GOT3 (cell line): ENCODE measurements around the gene MTA1.

Source experiments
- DNase-seq: peaks from one replicate; lab custom pipeline; 2025; ENCODE audit warnings: mixed read lengths; lab: John Stamatoyannopoulos, UW

Gene MTA1

DNA sequence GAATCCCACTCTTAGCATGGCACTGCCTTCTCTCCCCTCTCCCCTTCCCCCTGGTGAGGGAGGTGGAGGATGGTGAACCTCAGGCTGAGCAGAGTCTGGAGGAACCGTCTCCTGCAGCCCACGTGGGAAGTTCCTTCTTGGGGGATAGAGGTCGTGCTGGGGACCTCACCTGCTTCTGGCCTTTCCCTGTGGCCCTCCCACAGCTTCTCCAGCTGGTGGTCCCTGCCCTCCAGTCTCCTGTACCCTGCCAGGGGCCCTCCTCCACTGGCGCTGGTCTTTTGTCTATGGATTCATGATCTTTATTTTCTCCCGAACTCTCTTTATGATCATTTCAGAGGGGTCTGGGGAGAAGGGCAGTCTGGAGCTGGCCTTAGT lies 9.0 kb upstream of the MTA1 start:
- no peak for DNase-seq

DNA sequence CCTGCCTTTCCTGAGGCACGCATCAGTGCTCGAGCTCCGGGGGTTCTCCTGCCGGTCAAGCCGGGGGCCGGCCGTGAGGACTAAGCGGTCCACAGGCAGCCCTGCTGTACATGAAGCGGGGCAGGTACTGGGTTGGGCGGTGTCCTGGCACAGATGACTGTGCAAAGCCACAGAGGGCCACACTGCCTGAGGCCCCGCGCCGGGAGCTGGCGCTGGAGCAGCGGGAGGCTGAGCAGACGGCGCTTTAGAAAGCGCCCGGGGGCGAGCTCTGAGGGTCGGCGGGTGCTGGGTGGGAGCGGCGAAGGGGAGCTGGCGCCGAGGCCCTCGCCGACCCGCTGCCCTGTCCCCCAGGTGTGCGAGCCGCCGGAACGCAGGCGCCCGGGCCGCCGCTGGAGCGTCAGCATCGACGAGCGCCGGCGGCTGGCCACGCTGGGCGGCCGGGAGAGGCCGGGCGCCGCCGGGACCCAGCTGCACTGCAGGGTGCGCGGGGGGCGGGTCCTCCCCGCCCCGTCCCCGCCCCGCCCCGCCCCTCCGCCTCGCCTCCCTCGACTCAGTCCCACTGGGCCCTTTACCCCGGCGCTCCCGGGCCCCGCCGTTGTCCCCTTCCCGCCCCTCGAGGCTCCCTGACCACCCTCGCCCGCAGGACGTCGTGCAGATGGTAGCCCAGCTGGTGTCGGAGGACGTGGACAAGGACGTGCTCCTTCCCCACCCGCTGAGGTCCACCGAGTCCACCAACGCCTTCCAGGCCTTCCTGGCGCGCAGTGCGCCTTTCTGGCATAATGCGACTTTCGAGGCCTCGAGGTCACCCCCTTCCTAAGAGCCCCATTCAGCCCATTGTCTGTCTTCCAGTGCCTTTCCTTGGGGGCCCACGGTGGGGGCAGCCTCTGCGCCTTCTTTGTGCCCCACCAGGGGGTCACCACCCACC lies 8.3 kb upstream of the MTA1 start:
- no peak for DNase-seq

DNA sequence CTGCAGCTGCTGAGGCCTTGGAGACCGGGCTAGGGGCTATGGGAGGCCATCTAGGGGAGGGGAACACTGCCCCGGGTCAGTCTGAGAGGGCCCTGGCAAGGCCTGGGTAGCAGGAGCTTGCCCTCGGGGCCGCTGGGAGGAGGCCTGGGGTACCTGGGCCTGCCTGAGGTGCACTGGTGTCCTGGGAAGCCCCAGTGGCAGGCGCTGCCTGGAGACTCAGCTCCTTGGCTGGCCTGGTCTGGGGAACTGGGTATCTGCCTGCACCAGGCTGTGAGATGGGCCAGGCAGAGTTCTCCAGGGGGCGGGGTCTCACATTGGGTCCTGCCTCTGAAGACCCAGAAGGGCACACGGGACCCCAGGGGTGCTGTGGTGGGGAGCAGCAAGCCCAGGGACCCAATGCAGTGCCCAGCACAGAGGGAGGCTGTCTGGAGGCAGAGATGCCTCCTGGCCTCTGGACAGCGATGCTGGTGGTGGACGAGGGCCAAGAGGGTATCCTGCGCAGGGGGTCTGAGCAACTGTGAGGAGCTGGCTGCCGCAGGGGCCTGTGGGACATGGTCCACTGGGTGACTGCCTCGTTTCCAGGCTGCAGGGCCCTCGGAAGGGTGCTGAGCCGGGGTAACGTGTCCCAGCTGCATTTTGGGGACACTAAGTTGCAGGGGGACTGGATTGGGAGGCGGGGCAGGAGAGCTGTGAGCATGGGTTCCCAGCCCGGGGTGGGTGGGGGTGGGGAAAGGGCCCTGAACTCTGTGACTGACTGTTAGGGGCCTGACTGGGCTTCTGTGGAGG lies 7.4 kb upstream of the MTA1 start:
- no peak for DNase-seq

DNA sequence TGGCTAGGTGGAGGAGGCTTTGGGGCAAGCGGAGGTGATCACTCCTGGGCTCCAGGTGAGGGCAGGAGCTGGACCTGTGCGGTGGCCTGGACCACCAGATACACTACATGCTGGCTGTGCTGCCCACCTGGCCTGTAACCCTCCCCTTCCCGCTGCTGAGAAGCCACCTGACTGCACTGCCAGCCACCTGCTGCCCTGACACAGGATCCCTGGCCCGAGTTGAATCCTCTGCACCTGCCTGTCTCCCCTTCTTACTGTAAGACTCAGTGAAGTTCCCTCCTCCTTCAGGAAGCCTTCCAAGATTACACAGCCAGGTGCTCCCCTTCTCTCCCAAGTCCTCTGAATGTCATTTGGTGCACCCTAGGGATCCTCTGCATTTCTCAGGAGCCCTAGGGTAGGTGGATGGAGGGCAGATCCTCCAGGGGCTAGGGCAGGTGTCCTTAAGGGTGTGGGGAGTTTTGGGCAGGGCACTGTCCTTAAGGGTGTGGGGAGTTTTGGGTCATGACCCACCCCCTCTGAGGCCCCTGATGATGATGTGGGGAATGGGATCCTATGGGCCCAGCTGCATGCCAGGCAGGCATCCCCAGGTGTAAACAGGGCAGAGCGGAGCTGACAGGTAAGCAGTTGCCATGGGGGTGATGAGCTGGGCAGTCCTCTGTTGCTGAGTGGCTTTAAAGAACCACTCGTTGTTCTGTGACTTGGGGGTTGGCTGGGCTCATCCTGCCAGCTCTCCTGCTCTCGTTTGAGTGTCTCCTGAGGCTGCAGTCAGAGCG lies 6.7 kb upstream of the MTA1 start:
- DNase-seq = no peak

DNA sequence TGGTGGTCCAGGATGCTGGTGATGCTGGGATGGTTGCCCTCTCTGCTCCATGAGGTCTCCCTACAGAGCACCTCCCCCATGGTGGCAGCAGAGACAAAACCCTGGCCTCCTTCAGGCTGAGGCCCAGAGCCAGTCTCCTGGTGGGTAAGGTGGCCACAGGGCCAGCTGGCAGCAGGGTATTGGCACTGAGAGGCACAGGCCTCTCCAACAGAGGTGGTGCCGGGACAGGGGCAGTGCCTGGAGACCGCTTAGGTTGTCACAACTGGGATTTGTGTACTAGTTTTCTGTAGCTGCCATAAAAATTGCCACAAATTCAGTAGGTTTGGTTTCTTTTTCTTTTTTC lies 6.1 kb upstream of the MTA1 start:
- DNase-seq = no peak

DNA sequence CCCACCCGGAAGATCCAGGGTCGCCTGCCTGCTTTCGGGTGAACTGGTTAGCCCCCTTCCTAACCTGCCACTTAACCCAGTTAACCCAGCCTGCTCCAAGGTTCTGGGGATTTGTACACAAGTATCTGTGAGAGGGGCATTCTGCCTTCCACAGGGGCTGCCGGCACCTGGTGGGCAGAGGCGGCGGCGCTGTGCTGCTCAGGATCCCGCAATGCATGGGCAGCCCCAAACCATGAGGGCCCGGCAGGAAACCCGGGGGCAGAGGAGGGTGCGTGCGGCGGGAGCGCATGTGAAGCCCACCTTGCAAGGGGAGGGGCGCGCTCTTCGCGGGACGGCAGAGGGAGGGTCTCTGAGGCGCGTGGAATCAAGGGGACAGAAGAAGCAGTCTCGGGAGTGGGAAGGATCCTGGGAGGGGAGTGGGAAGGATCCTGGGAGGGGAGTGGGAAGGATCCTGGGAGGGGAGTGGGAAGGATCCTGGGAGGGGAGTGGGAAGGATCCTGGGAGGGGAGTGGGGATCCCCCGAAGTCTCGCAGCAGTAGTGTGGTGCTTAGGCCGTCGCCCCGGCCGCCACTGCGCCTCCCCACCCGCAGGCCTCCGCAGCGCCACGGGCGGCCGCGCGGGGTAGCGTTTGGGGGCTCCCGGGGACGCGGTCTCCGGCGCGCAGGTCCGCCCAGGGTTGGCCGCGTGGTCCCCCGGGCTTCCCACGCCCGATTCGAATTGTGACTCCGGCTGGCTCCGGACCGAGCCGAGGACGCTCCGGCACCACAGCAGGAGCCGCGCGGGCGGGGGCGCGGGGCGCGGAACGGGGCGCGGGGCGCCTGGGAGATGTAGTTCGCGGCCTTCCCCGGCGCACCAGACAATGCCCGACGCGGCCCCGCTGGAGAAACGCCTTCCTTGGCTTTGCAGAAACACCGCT lies 4.9 kb upstream of the MTA1 start:
- DNase-seq = no peak

DNA sequence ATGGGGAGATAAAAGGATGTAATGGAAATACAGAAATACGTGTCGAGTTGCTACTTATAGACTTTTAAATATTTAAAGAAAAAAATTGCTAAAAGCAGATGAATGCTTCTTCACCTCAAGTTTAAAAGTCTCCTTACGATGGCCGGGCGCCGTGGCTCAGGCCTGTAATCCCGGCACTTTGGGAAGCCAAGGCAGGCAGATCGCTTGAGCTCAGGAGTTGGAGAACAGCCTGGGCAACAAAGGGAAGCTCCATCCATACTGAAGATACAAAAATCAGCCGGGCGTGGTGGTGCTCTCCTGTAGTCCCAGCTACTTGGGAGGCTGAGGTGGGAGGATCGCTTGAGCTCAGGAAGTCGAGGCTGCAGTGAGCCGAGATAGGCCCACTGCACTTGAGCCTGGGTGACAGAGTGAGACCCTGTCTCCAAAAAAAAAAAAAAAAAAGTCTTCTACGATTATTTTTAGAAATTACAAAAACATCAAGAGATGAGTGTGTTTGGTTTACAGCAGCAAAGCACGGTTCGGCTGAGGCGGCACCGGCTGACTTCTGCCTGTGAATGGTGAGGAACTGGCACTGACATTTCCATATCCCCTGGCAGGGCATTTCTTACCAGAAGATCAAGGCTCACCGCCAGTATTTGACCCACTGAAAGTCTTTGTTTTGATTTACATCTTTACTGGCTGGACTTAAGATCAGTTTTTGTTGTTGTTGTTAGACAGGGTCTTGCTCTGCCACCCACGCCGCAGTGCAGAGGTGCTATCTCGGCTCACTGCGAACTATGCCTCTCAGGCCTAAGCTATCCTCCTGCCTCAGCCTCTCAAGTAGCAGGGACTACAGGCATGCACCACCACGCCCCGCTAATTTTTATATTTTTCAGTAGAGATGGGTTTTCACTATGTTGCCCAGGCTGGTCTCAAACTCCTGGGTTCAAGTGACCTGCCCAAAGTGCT lies 3.9 kb upstream of the MTA1 start:
- DNase-seq = no peak

DNA sequence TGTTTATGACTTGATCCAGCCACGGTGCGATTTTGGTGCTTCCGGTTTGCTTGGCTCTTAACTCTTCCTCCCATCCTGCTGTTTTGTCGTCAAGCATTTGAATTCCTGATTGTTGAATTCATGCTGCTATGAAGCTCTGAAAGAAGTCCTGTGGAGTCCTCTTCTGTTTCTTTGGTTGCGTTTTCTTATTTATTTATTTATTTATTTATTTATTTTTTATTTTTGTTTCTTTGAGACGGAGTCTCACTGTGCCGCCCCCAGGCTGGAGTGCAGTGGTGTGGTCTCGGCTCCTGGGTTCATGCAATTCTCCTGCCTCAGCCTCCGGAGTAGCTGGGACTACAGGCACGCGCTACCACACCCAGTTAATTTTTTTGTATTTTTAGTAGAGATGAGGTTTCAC lies 3.0 kb upstream of the MTA1 start:
- DNase-seq = no peak

DNA sequence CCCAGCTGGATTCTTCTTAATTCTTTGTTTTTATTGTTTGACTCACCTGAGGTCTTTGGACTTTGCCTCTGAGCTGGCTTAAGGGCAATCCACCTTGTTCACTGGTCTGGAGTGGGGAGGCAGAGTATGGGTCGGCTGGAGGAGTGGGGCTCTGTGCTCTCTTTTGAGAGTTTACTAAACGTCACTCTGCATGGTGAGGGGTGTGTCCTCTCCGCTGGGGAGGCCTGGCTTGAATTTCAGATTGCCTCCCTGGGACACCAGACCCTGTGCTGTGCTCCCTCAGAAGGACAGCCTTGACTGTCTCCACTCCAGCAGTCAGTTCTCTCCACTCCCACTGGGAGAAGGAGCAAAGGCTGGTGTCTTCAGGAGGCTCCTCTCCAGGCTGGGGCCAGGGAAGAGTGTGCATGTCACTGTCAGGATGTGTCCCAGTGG lies 1.9 kb upstream of the MTA1 start:
- DNase-seq = no peak

DNA sequence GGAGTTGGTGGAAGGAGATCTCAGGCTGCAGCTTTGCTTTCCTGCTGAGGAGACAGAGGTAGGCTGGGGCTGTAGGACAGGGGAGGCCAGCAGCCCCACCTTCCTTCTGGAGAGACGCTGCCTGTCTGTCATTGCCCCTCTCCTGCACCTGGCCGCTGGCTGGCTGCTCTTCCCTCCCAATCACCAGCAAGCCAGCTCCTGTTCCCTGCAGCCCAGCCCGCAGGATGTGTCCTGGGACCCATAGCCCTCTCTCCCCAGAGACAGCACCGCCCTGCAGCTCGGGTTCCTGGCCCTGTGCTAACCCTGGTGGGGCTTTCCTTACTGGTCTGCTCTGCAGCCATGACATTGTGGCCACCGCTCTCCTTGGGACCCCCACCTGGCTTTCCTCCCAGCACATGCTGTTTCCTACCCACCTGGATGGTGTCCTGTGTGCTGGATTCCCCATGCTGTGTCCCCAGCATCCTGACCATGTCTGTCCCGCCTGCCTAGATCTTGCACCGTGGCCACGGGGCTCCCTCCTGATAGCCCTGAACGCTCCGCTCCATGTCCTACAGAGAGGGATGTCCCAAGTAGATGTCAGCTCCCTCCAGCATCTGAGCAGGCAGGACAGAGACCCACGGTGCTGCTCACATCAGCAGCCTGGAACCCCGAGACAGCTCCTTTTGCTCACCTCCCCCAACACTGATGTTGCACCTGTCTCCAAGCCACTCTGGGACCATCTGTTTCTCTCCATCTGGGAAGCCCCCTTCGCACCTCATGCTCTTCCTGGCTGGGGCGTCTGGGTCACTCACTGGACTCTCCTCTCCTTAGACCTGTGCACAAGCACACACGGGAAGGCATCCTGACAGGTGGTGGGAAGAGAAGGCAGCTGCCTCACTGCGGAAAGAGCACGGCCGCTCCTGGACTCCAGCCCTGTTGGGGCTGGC lies 1.1 kb upstream of the MTA1 start:
- no peak for DNase-seq

DNA sequence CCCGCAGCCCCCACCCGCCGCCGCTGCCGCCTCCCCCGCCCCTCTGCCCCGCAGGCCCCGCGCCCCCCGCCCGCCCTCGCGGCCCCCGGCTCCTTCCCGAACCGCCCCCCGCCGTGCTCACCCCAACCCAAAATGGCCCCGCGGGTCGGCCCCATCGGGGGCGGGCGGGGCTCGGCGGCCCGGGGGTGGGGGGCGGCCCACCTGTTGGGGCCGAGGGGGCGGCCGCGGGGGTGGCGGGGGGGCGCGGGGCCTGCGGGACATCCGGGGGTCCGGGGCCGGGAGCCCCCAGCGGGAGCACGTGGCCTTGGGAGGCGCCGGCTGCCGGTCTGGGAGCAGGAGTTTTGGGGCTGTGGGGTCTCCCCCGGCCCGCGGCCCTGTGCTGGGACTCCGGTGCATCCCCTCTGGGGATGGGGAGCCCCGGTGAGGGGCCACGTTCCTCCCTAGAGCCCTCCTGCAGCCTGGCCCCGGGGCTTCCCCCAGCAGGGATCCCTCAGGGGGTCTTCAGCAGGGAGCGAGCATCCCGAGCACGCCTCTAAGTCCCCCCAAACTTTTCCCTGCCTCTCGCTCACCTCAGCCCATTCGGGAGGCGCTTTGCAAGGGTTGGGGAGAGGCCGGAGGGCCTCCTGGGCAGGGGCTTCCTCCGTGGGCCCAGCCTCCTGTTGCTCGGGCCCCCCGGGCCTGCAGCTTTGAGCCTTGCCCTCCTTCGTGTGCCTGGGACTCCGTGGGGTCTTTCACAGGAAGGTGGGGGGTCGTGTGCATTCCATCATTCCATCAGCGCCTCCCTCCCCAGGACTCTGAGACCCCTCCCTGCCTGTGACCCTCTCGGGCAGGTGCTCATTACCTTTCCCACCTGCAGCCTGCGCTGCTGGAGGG lies 710 bp downstream of the MTA1 start:
- no peak for DNase-seq

DNA sequence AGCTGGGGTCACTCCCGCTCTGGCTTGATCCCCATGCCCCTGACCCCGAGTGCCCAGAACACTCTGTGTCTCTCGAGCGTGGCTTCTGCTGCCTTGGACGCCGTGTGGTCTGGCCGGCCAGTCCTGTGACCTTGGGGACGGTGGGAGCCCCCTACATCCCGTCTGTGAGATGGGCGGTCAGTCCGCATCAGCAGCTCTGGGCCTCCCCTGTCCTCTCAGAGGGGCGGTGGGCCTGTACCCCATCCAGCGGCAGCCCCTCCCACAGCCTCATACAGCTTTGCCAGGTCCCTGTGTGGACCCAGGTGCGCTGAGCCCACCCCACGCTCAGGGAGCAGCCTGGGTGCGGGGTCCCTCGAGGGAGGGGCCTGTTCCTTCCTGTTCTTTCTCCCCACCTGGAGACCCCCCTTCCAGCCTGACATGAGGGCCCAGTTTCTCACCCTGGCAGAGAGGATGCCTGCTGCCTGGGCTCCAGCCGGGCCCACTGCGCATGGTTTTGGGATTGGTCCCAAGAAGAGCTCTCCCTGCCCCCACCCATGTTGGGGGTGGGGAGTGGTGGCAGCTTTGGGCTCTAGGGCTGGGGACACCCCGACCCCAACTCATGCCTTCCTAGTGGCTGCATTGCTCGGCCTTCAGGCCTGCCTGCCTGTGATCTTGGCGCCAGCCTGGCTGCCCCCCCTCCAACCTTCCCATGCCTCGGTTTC lies 1.5 kb downstream of the MTA1 start:
- no peak for DNase-seq

DNA sequence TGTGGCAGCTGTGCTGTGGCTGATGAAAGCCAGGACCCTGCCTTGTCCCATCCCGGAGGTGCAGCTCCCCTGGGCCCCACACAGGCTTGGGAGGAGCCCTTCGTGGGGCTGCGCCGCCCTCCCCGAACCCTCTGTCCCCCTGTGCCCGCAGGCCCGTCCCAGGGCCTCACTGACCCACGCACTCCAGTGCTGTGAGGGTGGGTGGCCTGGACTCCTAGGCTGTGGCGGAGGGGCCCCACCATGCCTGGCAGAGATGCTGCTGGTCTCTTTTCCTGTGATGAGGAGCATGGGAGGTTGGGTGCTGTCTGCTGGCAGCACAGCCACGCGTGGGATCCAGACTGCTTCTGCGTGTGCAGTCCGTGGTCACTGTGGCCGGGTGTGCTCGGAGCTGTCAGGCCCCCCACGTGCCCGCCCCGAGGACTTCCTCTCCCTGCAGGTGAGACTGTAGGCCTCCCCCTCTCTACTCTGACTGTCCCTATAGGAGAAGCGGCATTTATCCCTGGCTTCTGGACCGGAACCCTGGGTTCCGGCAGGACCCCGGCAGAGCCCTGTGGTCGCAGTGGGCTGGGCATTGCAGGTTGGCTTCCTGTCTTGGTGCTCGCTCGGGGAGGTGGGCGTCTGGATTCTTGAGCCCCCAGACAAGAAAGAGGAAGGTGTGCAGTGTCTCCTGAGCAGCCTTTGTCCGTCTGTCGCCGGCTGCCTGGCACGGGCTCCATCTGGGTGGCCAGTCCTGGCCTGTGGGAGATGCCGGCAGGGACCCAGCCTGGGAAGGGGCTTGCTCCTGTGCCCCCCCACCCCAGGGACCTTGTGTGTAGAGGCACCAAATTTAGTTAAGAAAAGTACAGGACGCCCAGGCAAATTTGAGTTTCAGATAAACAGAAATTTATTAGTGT lies 2.3 kb downstream of the MTA1 start:
- DNase-seq = no peak

DNA sequence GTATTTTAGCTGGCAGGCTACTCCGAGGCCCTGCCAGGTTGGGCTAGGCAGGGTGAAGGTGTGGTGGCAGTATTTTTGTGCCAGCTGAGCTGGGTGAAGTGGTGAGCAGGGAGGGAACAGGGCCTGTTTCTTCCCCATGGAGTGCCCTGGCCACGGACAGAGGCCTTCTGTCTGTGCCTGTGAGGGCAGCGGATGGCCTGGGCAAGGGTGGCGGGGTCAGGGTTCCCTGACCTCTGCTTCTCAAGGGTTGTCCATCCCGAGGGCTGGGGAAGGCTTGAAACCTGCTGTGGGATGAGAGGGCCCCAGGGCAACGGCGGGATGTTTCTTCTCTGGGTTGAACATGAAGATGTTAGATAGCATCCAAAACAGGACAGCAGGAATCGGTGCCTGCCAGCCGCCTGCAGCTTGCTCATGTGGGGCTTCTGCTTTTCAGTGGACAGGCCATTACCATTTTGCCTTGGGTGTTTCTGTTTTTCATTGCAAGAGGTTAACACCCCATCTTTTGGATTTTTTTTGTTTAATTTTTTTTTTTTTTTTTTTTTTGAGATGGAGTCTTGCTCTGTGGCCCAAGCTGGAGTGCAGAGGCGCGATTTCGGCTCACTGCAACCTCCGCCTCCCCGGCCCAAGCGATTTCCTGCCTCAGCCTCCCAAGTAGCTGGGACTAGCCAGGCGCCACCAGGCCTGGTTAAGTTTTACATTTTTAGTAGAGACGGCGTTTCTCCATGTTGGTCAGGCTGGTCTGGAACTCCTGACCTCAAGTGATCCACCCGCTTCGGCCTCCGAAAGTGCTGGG lies 3.3 kb downstream of the MTA1 start:
- DNase-seq = no peak

DNA sequence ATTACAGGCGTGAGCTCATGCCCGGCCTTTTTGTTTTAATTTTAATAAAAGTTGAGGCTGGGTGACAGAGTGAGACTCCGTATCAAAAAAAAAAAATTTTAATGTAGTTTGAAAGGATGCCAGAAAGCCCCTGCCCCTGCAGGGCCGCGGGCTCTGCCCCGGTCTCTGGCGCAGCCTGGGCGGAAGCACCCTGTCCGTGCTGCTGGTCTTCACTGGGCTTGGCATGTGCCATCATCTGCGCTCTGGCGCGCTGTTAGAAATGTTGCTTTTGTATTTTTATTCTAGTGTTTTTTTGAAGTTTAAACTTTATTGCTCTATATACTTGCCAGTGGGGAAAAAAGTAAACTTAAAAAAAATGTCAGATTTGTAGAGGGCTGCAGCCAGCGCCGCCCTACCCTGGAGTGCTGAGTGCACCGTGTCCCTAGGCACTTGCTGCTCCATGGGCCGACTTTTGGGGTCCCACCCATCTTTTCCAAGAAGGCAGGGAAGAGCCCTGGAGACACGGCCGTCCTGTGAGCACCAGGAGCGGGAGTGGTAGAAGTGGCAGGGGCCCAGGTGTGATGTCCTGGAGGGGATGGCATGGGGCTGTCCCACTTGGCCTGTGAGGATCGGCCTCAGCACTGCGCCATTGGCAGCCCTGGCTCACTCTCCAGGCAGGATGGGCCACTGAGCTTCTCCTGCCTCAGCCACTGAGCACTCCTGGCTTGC lies 4.0 kb downstream of the MTA1 start:
- DNase-seq = no peak
